SK-N-SH (cell line): Measurements from ENCODE around the gene SECISBP2L.

Experiments used
- ELF1 ChIP-seq: IDR thresholded peaks from 2 replicates; pipeline ENCODE4 v1.4.0; 2012
- EZH2phosphoT487 ChIP-seq: fragments of 200-600 bp; sonication (generic); IDR thresholded peaks from 2 replicates; pipeline ENCODE4 v1.6.1; 2017; ENCODE audit warnings: low read depth, mixed run types, mild to moderate bottlenecking, antibody characterized with exemption, moderate library complexity, borderline replicate concordance
- TAF1 ChIP-seq: IDR thresholded peaks from 2 replicates; pipeline ENCODE4 v1.6.1; 2012; ENCODE audit warnings: low read depth, mild to moderate bottlenecking, low read length, moderate library complexity, borderline replicate concordance
- USF2 ChIP-seq: fragments of 150-350 bp; IDR thresholded peaks from 2 replicates; pipeline ENCODE4 v1.6.1; 2017; ENCODE audit warnings: antibody characterized with exemption, low read length, low read depth, borderline replicate concordance
- ZBTB33 ChIP-seq: IDR thresholded peaks from 2 replicates; pipeline ENCODE4 v1.4.0; 2012; ENCODE audit warnings: low read depth, borderline replicate concordance
- TF ChIP-seq, protein P1 (sequence below): fragments of 200-600 bp; sonication (generic); IDR thresholded peaks from 2 replicates; pipeline ENCODE4 v1.6.1; 2017; ENCODE audit warnings: antibody characterized with exemption, mild to moderate bottlenecking, moderate library complexity

DNA sequence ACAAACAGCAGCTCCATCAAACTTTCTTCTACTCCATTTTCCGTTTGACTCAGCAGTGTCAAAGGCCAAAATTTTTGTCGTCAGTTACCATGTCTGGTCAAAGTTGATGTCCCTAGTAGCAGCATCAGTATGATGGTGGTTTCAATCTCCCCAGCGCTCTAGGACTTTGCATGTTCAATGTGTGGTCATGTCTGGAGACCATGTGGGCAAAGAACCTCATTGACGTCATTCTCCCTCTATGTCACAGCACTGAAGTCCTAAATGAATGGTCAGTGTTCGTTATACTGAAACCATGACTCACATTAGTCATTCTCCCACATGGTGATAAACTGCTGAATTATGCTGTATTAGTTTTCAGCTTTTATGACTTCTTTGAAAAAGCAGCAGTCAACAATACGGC, 105.7 kb downstream of the SECISBP2L start:
- TF ChIP-seq, protein P1, sequence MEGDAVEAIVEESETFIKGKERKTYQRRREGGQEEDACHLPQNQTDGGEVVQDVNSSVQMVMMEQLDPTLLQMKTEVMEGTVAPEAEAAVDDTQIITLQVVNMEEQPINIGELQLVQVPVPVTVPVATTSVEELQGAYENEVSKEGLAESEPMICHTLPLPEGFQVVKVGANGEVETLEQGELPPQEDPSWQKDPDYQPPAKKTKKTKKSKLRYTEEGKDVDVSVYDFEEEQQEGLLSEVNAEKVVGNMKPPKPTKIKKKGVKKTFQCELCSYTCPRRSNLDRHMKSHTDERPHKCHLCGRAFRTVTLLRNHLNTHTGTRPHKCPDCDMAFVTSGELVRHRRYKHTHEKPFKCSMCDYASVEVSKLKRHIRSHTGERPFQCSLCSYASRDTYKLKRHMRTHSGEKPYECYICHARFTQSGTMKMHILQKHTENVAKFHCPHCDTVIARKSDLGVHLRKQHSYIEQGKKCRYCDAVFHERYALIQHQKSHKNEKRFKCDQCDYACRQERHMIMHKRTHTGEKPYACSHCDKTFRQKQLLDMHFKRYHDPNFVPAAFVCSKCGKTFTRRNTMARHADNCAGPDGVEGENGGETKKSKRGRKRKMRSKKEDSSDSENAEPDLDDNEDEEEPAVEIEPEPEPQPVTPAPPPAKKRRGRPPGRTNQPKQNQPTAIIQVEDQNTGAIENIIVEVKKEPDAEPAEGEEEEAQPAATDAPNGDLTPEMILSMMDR: no peak
- TF ChIP-seq ELF1 (no peak), TAF1 (no peak), EZH2phosphoT487 (no peak), ZBTB33 (0 out of 2 replicates have a peak, but pooled peaks have one; percentile 48), USF2 (no peak)
